Breast epithelium (tissue), 4 donors: Measurements from ENCODE around the gene ANKRD44. TPM values are rescaled to one million over a fixed set of nuclear protein-coding genes. Genes with fewer than 3 reads are reported as not detected.

Experiments used
- DNase-seq, 2 donors: peaks; one replicate each; pipeline ENCODE4 v3.0.0-alpha.2; 2019; ENCODE audit warnings: low spot score in 2 of 2
- H3K27ac ChIP-seq, 2 donors: fragments of 200-600 bp; sonication (generic) in 1 of 2; one replicate each; pipeline ENCODE4 v1.5.1; 2016 to 2019; ENCODE audit warnings: mild to moderate bottlenecking in 1 of 2
- H3K27me3 ChIP-seq, 2 donors: fragments of 200-600 bp; sonication (generic) in 1 of 2; one replicate each; pipeline versions ENCODE4 v1.5.1 to v1.6.0; 2017 to 2019; ENCODE audit warnings: control low read depth in 1 of 2, mild to moderate bottlenecking in 1 of 2
- H3K36me3 ChIP-seq: fragments of 200-600 bp; one replicate; pipeline ENCODE4 v1.5.1; 2019
- H3K4me1 ChIP-seq, 2 donors: fragments of 200-600 bp; sonication (generic); one replicate each; pipeline ENCODE4 v1.5.1; 2016 to 2019; ENCODE audit warnings: control low read depth in 1 of 2
- H3K4me3 ChIP-seq, 3 donors: fragments of 200-600 bp; sonication (generic); 1 replicate in 2 of 3; 2 replicates in 1 of 3; pipeline ENCODE4 v1.5.1; 2016 to 2019; ENCODE audit warnings: mild to moderate bottlenecking in 3 of 3, moderate library complexity in 2 of 3
- H3K9me3 ChIP-seq, 2 donors: fragments of 200-600 bp; sonication (generic) in 1 of 2; one replicate each; pipeline ENCODE4 v1.5.1; 2016 to 2019; ENCODE audit warnings: control low read depth in 1 of 2
- CTCF ChIP-seq, 3 donors: fragments of 450-650 bp; IDR thresholded peaks; one replicate each; pipeline ENCODE4 v1.5.1; 2016 to 2017; ENCODE audit warnings: antibody characterized with exemption in 3 of 3, mild to moderate bottlenecking in 3 of 3, moderate library complexity in 3 of 3
- POLR2A ChIP-seq: fragments of 450-650 bp; IDR thresholded peaks from one replicate; pipeline ENCODE4 v1.6.1; 2016; ENCODE audit warnings: antibody characterized with exemption, mild to moderate bottlenecking, moderate library complexity
- POLR2AphosphoS5 ChIP-seq, 3 donors: sonication (generic); formaldehyde crosslinking; IDR thresholded peaks; one replicate each; pipeline ENCODE4 v1.6.1; 2017; ENCODE audit warnings: antibody characterized with exemption in 3 of 3
- intact Hi-C: fragments of 100-400 bp; cut with DNase I; formaldehyde crosslinking; loops from one replicate; pipeline ENCODE4 v1.15.1; 2023; ENCODE audit warnings: low total_unique reads
- total RNA-seq, 3 donors: library from RNA; depleted of rRNA; stranded (reverse); fragments of >200 nt; gene quantifications; one replicate each; pipeline ENCODE4 v1.1.0, GENCODE V29; 2016

The ANKRD44 gene
- total RNA-seq, 3 donors from 2014 or later, result 18.0 to 41.3 (median 19.9) TPM

GRCh38 chr2:196987298-196987648, 323.3 kb downstream of the ANKRD44 start:
- Histone ChIP-seq H3K4me1 (no peaks in the 10 kb centered on the region), H3K36me3 (no peaks in the 10 kb centered on the region), H3K4me3 (no peak overlapping the region), H3K27ac (peak overlapping the region in 1 of 2 donors; percentile 22), H3K9me3 (no peaks in the 10 kb centered on the region), H3K27me3 (no peaks in the 10 kb centered on the region)
- TF ChIP-seq POLR2AphosphoS5 (IDR thresholded peaks at IDR 0.05) (no peak), CTCF (IDR thresholded peaks at IDR 0.05) (no peak), POLR2A (no peak)
- intact Hi-C loops, result no loop called here
- no peak for DNase-seq

GRCh38 chr2:196985511-196986183, 324.9 kb downstream of the ANKRD44 start:
- no peak for TF ChIP-seq POLR2AphosphoS5 (IDR thresholded peaks at IDR 0.05)
- H3K9me3 ChIP-seq, result no peaks in the 10 kb centered on the region
- no peak for DNase-seq
- H3K4me1 ChIP-seq, result no peaks in the 10 kb centered on the region
- intact Hi-C loops, result no loop called here
- H3K27me3 ChIP-seq, result no peaks in the 10 kb centered on the region
- H3K27ac ChIP-seq, result no peak overlapping the region
- no peak overlapping the region for H3K4me3 ChIP-seq
- no peaks in the 10 kb centered on the region for H3K36me3 ChIP-seq

- no peaks in the 10 kb centered on the region for H3K27me3 ChIP-seq
- no peak overlapping the region for H3K27ac ChIP-seq
- intact Hi-C loops, result no loop called here
- no peaks in the 10 kb centered on the region for H3K9me3 ChIP-seq
- TF ChIP-seq POLR2A, result no peak
- no peak for TF ChIP-seq POLR2AphosphoS5 (IDR thresholded peaks at IDR 0.05)
- no peak for TF ChIP-seq CTCF (IDR thresholded peaks at IDR 0.05)
- no peaks in the 10 kb centered on the region for H3K36me3 ChIP-seq
- no peak overlapping the region for H3K4me3 ChIP-seq
- no peaks in the 10 kb centered on the region for H3K4me1 ChIP-seq
- DNase-seq, result no peak
Observed at GRCh38 chr2:196984903-196985302, 325.7 kb downstream of the ANKRD44 start.

GRCh38 chr2:196983934-196984333, 326.6 kb downstream of the ANKRD44 start:
- no peak overlapping the region for H3K27ac ChIP-seq
- DNase-seq, result no peak
- TF ChIP-seq POLR2A, result no peak
- no peak for TF ChIP-seq CTCF (IDR thresholded peaks at IDR 0.05)
- no peak for TF ChIP-seq POLR2AphosphoS5 (IDR thresholded peaks at IDR 0.05)
- intact Hi-C loops, result no loop called here
- H3K36me3 ChIP-seq, result no peaks in the 10 kb centered on the region
- no peaks in the 10 kb centered on the region for H3K9me3 ChIP-seq
- H3K4me1 ChIP-seq, result no peaks in the 10 kb centered on the region
- H3K27me3 ChIP-seq, result no peaks in the 10 kb centered on the region
- H3K4me3 ChIP-seq, result no peak overlapping the region

- DNase-seq, result no peak
- Histone ChIP-seq H3K4me3 (no peak overlapping the region), H3K4me1 (no peaks in the 10 kb centered on the region), H3K27me3 (no peaks in the 10 kb centered on the region), H3K27ac (no peak overlapping the region), H3K36me3 (no peaks in the 10 kb centered on the region), H3K9me3 (no peaks in the 10 kb centered on the region)
- no peak for TF ChIP-seq CTCF (IDR thresholded peaks at IDR 0.05)
- no peak for TF ChIP-seq POLR2AphosphoS5 (IDR thresholded peaks at IDR 0.05)
- TF ChIP-seq POLR2A, result no peak
- intact Hi-C loops, result no loop called here
Observed at GRCh38 chr2:196980473-196980872, 330.1 kb downstream of the ANKRD44 start.
